ENCODE results near the gene KSR2. TPM values are rescaled to one million over a fixed set of nuclear protein-coding genes. Genes with fewer than 3 reads are reported as not detected.

The KSR2 gene
- total RNA-seq, 1 experiment from 2014 or later: 2.0 TPM

DNA sequence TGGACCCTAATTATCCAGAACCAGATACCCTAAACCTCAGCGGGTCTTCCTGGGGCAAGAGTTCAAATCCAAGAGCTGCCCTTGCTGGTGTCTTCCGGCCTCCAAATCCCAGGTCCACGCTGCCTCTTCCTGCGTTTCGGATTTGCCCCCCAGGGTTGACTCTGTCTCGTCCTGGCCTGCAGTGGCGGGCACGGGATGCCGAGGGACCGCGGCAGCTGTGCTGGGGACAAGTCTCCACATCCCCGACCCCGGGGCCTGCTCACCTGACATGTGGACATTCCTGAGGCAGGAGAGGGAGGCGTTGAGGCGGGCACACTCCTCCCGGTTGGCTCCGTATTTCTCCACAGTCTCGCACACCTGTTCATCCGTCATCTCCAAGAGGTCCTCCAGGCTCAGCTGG, 113.6 kb downstream of the KSR2 start:
- H3K4me2 ChIP-seq: no peak overlapping the region
- no TSS peak for BruUV-seq (replicated peaks)
- no peak for DNase-seq
- TF ChIP-seq EZH2 (IDR thresholded peaks at IDR 0.05; ENCODE audit: low read depth): no peak
- intact Hi-C loops (cut with micrococcal nuclease; ENCODE audit: unreplicated experiment): no loop called here
- peaks cover 18% of the 10 kb centered on the region for H3K4me1 ChIP-seq (replicated peaks; ENCODE audit: insufficient read depth)
- H3K79me2 ChIP-seq (ENCODE audit: low read depth): no peaks in the 10 kb centered on the region
- no peaks in the 10 kb centered on the region for H3K27me3 ChIP-seq (ENCODE audit: insufficient read depth, low read depth)
- no peak overlapping the region for H3K4me3 ChIP-seq
- no peaks in the 10 kb centered on the region for H4K20me1 ChIP-seq (ENCODE audit: insufficient read depth)
- POLR2A ChIA-PET (ENCODE audit: unreplicated experiment): no interaction called here
- CTCF ChIA-PET: interaction anchor here (0.6 to 0.8 kb wide), 4 partner anchors 11 to 476 kb away, joined by 3 to 4 read pairs (median 3); no protein-coding TSS in a partner anchor
- no peaks in the 10 kb centered on the region for H3K9me2 ChIP-seq (ENCODE audit: insufficient read depth)
- no peak overlapping the region for H3K27ac ChIP-seq
- H2AFZ ChIP-seq: no peak overlapping the region
- H3K9me3 ChIP-seq (ENCODE audit: insufficient read depth, low read depth): 0 out of 2 replicates have a peak, but pooled peaks cover 4% of the 10 kb centered on the region
- H3K36me3 ChIP-seq (ENCODE audit: low read depth): no peaks in the 10 kb centered on the region
- peaks cover 12% of the 10 kb centered on the region; the same call in 1 of the 2 replicates for H3F3A ChIP-seq (ENCODE audit: insufficient read depth, low read depth)

DNA sequence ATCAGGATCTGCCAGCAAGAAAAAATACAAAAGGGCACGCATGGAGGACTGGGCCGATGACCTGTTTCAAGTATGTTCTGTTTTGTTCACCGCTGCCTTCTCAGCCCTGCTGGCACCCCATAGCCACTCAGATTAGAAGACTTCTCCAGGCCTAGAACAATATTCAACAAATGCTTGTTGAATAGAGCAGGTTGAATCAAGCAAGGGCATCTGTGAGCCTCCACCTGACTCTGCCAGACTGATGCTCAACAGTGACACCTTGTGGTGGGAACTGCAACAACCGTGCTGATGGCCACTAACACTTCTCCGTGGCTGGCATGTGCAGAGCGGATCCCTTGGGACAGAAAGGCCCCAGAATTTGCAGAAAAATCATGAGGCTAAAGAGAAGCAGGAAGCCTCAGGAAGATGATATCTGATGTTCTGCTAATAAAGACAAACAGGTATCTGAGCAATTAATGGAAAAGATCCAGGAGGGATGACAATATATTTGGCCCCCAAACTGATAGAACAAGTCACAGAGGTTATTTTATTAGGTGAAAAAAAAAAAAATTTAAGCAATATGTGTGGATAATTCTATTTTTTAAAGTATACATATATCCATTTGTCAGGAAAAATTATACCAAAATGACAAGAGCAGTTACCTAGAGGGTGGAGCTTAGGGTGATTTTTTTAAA, 114.3 kb downstream of the KSR2 start:
- H4K20me1 ChIP-seq (ENCODE audit: insufficient read depth): no peaks in the 10 kb centered on the region
- peak overlapping the region; percentile 79 for H3K27ac ChIP-seq
- H3K4me3 ChIP-seq: no peak overlapping the region
- POLR2A ChIA-PET (ENCODE audit: unreplicated experiment): no interaction called here
- no peaks in the 10 kb centered on the region for H3K27me3 ChIP-seq (ENCODE audit: insufficient read depth, low read depth)
- H3K79me2 ChIP-seq (ENCODE audit: low read depth): no peaks in the 10 kb centered on the region
- peak overlapping the region; percentile 20 for H3K4me2 ChIP-seq
- no peaks in the 10 kb centered on the region for H3K9me2 ChIP-seq (ENCODE audit: insufficient read depth)
- H3K4me1 ChIP-seq (replicated peaks; ENCODE audit: insufficient read depth): peaks cover 18% of the 10 kb centered on the region
- BruUV-seq (replicated peaks): no TSS peak
- intact Hi-C loops (cut with micrococcal nuclease; ENCODE audit: unreplicated experiment): loop anchor here (1.0 to 5.0 kb wide), 3 partner anchors 618 to 827 kb away; no protein-coding TSS in a partner anchor
- no peak overlapping the region for H2AFZ ChIP-seq
- CTCF ChIA-PET: interaction anchor here (0.6 to 0.8 kb wide), 4 partner anchors 10 to 475 kb away, joined by 3 to 4 read pairs (median 3); no protein-coding TSS in a partner anchor
- TF ChIP-seq, protein P1, sequence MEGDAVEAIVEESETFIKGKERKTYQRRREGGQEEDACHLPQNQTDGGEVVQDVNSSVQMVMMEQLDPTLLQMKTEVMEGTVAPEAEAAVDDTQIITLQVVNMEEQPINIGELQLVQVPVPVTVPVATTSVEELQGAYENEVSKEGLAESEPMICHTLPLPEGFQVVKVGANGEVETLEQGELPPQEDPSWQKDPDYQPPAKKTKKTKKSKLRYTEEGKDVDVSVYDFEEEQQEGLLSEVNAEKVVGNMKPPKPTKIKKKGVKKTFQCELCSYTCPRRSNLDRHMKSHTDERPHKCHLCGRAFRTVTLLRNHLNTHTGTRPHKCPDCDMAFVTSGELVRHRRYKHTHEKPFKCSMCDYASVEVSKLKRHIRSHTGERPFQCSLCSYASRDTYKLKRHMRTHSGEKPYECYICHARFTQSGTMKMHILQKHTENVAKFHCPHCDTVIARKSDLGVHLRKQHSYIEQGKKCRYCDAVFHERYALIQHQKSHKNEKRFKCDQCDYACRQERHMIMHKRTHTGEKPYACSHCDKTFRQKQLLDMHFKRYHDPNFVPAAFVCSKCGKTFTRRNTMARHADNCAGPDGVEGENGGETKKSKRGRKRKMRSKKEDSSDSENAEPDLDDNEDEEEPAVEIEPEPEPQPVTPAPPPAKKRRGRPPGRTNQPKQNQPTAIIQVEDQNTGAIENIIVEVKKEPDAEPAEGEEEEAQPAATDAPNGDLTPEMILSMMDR (conservative IDR thresholded peaks at IDR 0.05): peak; percentile 85
- TF ChIP-seq EZH2 (IDR thresholded peaks at IDR 0.05; ENCODE audit: low read depth): no peak
- DNase-seq: peak; percentile 60 to 66
- H3K36me3 ChIP-seq (ENCODE audit: low read depth): no peaks in the 10 kb centered on the region
- H3F3A ChIP-seq (ENCODE audit: insufficient read depth, low read depth): peaks cover 12% of the 10 kb centered on the region; the same call in 1 of the 2 replicates
- H3K9me3 ChIP-seq (ENCODE audit: insufficient read depth, low read depth): 0 out of 2 replicates have a peak, but pooled peaks cover 4% of the 10 kb centered on the region

DNA sequence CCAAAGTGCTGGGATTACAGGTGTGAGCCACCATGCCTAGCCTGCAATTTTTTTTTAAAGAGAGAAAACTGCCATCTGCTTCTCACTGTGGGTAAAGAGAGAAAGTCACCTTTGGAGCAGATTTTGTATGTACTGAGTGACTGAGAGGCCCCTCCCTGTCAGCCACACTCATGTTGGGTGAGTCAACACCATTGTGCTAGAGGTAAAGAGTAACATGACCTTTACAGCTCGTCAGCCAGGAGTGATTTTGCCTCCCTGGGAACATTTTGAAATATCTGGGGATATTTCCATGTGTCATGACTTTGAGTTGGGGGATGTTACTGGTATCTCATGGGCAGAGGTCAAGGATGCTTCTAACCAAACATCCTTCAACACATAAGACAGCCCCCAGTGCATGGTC, 115.2 kb downstream of the KSR2 start:
- Histone ChIP-seq H2AFZ (no peak overlapping the region), H3K4me3 (no peak overlapping the region), H3K4me1 (replicated peaks; ENCODE audit: insufficient read depth) (peaks cover 18% of the 10 kb centered on the region), H3K27me3 (ENCODE audit: insufficient read depth, low read depth) (no peaks in the 10 kb centered on the region), H4K20me1 (ENCODE audit: insufficient read depth) (no peaks in the 10 kb centered on the region), H3F3A (ENCODE audit: insufficient read depth, low read depth) (peaks cover 12% of the 10 kb centered on the region; the same call in 1 of the 2 replicates), H3K4me2 (peak overlapping the region; percentile 20), H3K9me2 (ENCODE audit: insufficient read depth) (no peaks in the 10 kb centered on the region), H3K9me3 (ENCODE audit: insufficient read depth, low read depth) (0 out of 2 replicates have a peak, but pooled peaks cover 4% of the 10 kb centered on the region), H3K27ac (peak overlapping the region; percentile 79), H3K36me3 (ENCODE audit: low read depth) (no peaks in the 10 kb centered on the region), H3K79me2 (ENCODE audit: low read depth) (no peaks in the 10 kb centered on the region)
- intact Hi-C loops (cut with micrococcal nuclease; ENCODE audit: unreplicated experiment): loop anchor here (5.0 kb wide), 2 partner anchors 641 to 826 kb away; no protein-coding TSS in a partner anchor
- BruUV-seq (replicated peaks): no TSS peak
- peak; percentile 57 to 92 for DNase-seq
- ChIA-PET CTCF (no interaction called here), POLR2A (ENCODE audit: unreplicated experiment) (interaction anchor here (0.5 kb wide), 1 partner anchor 537 kb away, joined by 3 read pairs; no protein-coding TSS in a partner anchor)
- TF ChIP-seq, protein P1 (conservative IDR thresholded peaks at IDR 0.05): no peak
- no peak for TF ChIP-seq EZH2 (IDR thresholded peaks at IDR 0.05; ENCODE audit: low read depth)
